HepG2 (cell line): ENCODE measurements around the gene PGP. TPM values are rescaled to one million over a fixed set of nuclear protein-coding genes. Genes with fewer than 3 reads are reported as not detected.
A peak's percentile ranks its signal among the peaks of the same experiment; 100 is the strongest.

Experiments used
- MEIS1 ChIP-seq: sonication (generic); formaldehyde crosslinking; IDR thresholded peaks from 2 replicates; pipeline ENCODE4 v1.9.0; 2021; ENCODE audit warnings: mild to moderate bottlenecking, missing genetic modification reagents, moderate library complexity, borderline replicate concordance
- MTA1 ChIP-seq: sonication (generic); formaldehyde crosslinking; IDR thresholded peaks from 2 replicates; pipeline ENCODE4 v1.4.0; 2020; ENCODE audit warnings: missing genetic modification reagents, mild to moderate bottlenecking, borderline replicate concordance
- PRDM10 ChIP-seq: sonication (generic); formaldehyde crosslinking; IDR thresholded peaks from 2 replicates; pipeline ENCODE4 v1.4.0; 2020; ENCODE audit warnings: low read depth, missing genetic modification reagents
- SOX5 ChIP-seq: IDR thresholded peaks from 2 replicates; pipeline ENCODE4 v1.6.1; 2016; ENCODE audit warnings: borderline replicate concordance
- TMF1 ChIP-seq: sonication (generic); formaldehyde crosslinking; IDR thresholded peaks from 2 replicates; pipeline ENCODE4 v1.8.1; 2022; ENCODE audit warnings: low read depth, missing genetic modification reagents
- ZNF280D ChIP-seq: sonication (generic); formaldehyde crosslinking; IDR thresholded peaks from 2 replicates; pipeline ENCODE4 v1.5.1; 2020; ENCODE audit warnings: mild to moderate bottlenecking, missing genetic modification reagents
- ZNF331 ChIP-seq: sonication (generic); formaldehyde crosslinking; IDR thresholded peaks from 2 replicates; pipeline ENCODE4 v1.4.0; 2020; ENCODE audit warnings: missing genetic modification reagents
- ZNF501 ChIP-seq: sonication (generic); formaldehyde crosslinking; IDR thresholded peaks from 2 replicates; pipeline ENCODE4 v1.5.1; 2020; ENCODE audit warnings: mild to moderate bottlenecking, moderate library complexity, missing genetic modification reagents
- ZNF687 ChIP-seq: sonication (generic); formaldehyde crosslinking; IDR thresholded peaks from 2 replicates; pipeline ENCODE4 v1.5.1; 2020; ENCODE audit warnings: mild to moderate bottlenecking, missing genetic modification reagents, moderate library complexity
- ZNF720 ChIP-seq: sonication (generic); formaldehyde crosslinking; IDR thresholded peaks from 2 replicates; pipeline ENCODE4 v1.4.0; 2020; ENCODE audit warnings: missing genetic modification reagents
- polyA plus RNA-seq, 8 experiments: library from polyadenylated mRNA; depleted of rRNA in 3 of 8; stranded (reverse) in 7 of 8; unstranded in 1 of 8; fragments of >200 nt; fragmentation: Illumina TruSeq in 4 of 8; extraction: Trizol in 4 of 8; gene quantifications; 2 replicates each; pipeline versions ENCODE4 v1.2.1 to v1.2.3, GENCODE V29; 2011 to 2016; ENCODE audit warnings: low read depth in 4 of 8, missing spikeins in 1 of 8, mixed read lengths in 1 of 8; ENCODE audit not compliant: insufficient read depth in 1 of 8
- total RNA-seq, 5 experiments: library from RNA; depleted of rRNA; stranded (reverse); fragments of >200 nt; fragmentation: Illumina TruSeq; extraction: Trizol; gene quantifications; 2 replicates each; pipeline ENCODE4 v1.2.3, GENCODE V29; 2016; ENCODE audit warnings: low read depth in 1 of 5

PGP gene
- total and polyA plus RNA-seq, 2 of the 13 experiments (the other 11 are each of a cell fraction or from before 2014, with no cell fraction given), result 7.3 to 18.3 TPM

- TF ChIP-seq PRDM10 (no peak), TMF1 (CRISPR knock-in tag) (0 out of 2 replicates have a peak, but pooled peaks have one; percentile 50), ZNF331 (no peak), ZNF280D (CRISPR knock-in tag) (0 out of 2 replicates have a peak, but pooled peaks have one; percentile 32), ZNF687 (CRISPR knock-in tag) (peak; percentile 93), SOX5 (CRISPR knock-in tag) (peak; percentile 29; the same call in 1 of the 2 replicates), ZNF720 (CRISPR knock-in tag) (no peak), ZNF501 (no peak), MTA1 (CRISPR knock-in tag) (peak; percentile 50; the same call in 1 of the 2 replicates), MEIS1 (CRISPR knock-in tag) (peak; percentile 34; the same call in 1 of the 2 replicates)
Measured at GRCh38 chr16:2190002-2190658, 24.5 kb downstream of the PGP start (continued).
